ENCODE results near the gene FBXL19. TPM values are rescaled to one million over a fixed set of nuclear protein-coding genes. Genes with fewer than 3 reads are reported as not detected.

Gene FBXL19
- total and polyA plus RNA-seq, 2 of the 13 experiments (the other 11 are each of a cell fraction or from before 2014, with no cell fraction given): 6.0 to 13.7 TPM

DNA sequence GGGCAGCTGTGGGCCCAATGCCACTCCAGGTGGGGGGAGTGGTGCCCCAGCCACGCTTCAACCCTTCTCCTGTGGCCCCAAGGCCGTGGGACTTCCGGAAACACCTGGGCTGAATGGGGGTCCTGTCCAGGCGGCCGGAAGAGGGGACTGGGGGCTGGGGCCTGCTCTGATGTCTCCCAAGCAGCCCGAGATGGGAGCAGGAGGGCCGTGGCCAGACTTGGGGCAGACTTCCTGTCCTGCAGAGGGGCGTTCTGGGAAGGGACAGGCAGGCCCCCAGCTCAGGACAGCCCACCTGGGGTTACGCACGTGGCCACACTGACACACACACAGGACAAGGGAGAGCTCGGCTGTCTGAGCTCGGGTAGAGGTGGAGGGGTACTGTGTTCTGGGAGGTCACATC, 66.7 kb downstream of the FBXL19 start:
- TF ChIP-seq, protein P1, sequence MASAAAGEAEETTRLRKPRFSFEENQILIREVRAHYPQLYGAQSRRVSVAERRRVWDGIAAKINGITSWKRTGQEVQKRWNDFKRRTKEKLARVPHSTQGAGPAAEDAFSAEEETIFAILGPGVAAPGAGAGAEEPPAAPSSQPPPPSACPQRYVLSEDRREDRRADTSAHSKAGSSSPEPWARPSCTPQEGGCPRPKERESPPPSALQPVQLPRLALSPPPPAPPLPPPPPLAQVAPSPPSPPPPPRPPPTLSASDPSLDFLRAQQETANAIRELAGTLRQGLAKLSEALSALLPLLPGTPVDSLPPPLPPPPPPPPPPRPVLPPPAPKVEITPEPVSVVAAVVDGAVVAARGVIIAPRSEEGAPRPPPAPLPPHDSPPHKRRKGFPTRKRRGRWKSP (CRISPR knock-in tag; IDR thresholded peaks at IDR 0.05): no peak
- TF ChIP-seq HNRNPUL1 (IDR thresholded peaks at IDR 0.05; ENCODE audit: low read depth, low read length): no peak
- TF ChIP-seq, protein P2, sequence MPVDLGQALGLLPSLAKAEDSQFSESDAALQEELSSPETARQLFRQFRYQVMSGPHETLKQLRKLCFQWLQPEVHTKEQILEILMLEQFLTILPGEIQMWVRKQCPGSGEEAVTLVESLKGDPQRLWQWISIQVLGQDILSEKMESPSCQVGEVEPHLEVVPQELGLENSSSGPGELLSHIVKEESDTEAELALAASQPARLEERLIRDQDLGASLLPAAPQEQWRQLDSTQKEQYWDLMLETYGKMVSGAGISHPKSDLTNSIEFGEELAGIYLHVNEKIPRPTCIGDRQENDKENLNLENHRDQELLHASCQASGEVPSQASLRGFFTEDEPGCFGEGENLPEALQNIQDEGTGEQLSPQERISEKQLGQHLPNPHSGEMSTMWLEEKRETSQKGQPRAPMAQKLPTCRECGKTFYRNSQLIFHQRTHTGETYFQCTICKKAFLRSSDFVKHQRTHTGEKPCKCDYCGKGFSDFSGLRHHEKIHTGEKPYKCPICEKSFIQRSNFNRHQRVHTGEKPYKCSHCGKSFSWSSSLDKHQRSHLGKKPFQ (CRISPR knock-in tag; IDR thresholded peaks at IDR 0.05; ENCODE audit: insufficient replicate concordance): no peak
- TF ChIP-seq BCL6 (CRISPR knock-in tag; IDR thresholded peaks at IDR 0.05): no peak
- TF ChIP-seq PTBP1 (IDR thresholded peaks at IDR 0.05; ENCODE audit: low read depth, low read length, poor library complexity, severe bottlenecking): no peak
- TF ChIP-seq MEF2D (CRISPR knock-in tag; IDR thresholded peaks at IDR 0.05): no peak
- TF ChIP-seq RBFOX2 (IDR thresholded peaks at IDR 0.05; ENCODE audit: low read depth, low read length): no peak
- TF ChIP-seq RFX5 (IDR thresholded peaks at IDR 0.05; ENCODE audit: low read depth, low read length): no peak
- no peak for TF ChIP-seq ZBTB42 (CRISPR knock-in tag; IDR thresholded peaks at IDR 0.05)
- TF ChIP-seq ZNF777 (CRISPR knock-in tag; IDR thresholded peaks at IDR 0.05): no peak
- no peak for TF ChIP-seq DPF2 (CRISPR knock-in tag; IDR thresholded peaks at IDR 0.05; ENCODE audit: borderline replicate concordance, low read depth)
- TF ChIP-seq, protein P3, sequence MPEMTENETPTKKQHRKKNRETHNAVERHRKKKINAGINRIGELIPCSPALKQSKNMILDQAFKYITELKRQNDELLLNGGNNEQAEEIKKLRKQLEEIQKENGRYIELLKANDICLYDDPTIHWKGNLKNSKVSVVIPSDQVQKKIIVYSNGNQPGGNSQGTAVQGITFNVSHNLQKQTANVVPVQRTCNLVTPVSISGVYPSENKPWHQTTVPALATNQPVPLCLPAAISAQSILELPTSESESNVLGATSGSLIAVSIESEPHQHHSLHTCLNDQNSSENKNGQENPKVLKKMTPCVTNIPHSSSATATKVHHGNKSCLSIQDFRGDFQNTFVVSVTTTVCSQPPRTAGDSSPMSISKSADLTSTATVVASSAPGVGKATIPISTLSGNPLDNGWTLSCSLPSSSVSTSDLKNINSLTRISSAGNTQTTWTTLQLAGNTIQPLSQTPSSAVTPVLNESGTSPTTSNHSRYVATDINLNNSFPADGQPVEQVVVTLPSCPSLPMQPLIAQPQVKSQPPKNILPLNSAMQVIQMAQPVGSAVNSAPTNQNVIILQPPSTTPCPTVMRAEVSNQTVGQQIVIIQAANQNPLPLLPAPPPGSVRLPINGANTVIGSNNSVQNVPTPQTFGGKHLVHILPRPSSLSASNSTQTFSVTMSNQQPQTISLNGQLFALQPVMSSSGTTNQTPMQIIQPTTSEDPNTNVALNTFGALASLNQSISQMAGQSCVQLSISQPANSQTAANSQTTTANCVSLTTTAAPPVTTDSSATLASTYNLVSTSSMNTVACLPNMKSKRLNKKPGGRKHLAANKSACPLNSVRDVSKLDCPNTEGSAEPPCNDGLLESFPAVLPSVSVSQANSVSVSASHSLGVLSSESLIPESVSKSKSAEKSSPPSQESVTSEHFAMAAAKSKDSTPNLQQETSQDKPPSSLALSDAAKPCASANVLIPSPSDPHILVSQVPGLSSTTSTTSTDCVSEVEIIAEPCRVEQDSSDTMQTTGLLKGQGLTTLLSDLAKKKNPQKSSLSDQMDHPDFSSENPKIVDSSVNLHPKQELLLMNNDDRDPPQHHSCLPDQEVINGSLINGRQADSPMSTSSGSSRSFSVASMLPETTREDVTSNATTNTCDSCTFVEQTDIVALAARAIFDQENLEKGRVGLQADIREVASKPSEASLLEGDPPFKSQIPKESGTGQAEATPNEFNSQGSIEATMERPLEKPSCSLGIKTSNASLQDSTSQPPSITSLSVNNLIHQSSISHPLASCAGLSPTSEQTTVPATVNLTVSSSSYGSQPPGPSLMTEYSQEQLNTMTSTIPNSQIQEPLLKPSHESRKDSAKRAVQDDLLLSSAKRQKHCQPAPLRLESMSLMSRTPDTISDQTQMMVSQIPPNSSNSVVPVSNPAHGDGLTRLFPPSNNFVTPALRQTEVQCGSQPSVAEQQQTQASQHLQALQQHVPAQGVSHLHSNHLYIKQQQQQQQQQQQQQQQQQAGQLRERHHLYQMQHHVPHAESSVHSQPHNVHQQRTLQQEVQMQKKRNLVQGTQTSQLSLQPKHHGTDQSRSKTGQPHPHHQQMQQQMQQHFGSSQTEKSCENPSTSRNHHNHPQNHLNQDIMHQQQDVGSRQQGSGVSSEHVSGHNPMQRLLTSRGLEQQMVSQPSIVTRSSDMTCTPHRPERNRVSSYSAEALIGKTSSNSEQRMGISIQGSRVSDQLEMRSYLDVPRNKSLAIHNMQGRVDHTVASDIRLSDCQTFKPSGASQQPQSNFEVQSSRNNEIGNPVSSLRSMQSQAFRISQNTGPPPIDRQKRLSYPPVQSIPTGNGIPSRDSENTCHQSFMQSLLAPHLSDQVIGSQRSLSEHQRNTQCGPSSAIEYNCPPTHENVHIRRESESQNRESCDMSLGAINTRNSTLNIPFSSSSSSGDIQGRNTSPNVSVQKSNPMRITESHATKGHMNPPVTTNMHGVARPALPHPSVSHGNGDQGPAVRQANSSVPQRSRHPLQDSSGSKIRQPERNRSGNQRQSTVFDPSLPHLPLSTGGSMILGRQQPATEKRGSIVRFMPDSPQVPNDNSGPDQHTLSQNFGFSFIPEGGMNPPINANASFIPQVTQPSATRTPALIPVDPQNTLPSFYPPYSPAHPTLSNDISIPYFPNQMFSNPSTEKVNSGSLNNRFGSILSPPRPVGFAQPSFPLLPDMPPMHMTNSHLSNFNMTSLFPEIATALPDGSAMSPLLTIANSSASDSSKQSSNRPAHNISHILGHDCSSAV (CRISPR knock-in tag; IDR thresholded peaks at IDR 0.05; ENCODE audit: borderline replicate concordance): no peak
- no peak for TF ChIP-seq ARID2 (CRISPR knock-in tag; IDR thresholded peaks at IDR 0.05; ENCODE audit: borderline replicate concordance)
- no peak for TF ChIP-seq PCBP2 (optimal IDR thresholded peaks at IDR 0.05; ENCODE audit: low read depth, low read length, poor library complexity, severe bottlenecking)
- no peak for TF ChIP-seq ZKSCAN5 (CRISPR knock-in tag; IDR thresholded peaks at IDR 0.05)
- no peaks in the 10 kb centered on the region for H3K79me2 ChIP-seq (ENCODE audit: insufficient read depth, low read length)
- no peak overlapping the region for H3K27ac ChIP-seq (ENCODE audit: extremely low read length, insufficient read depth, low read length)
- no peak for FAIRE-seq
- no peaks in the 10 kb centered on the region for H3K27me3 ChIP-seq (ENCODE audit: control insufficient read depth in 1 of 2, insufficient read depth in 2 of 2, low read length in 2 of 2)
- no peak overlapping the region for H3K9ac ChIP-seq (ENCODE audit: insufficient read depth, low read depth, low read length)
- no TSS peak for BruUV-seq (replicated peaks)
- no peak overlapping the region for H3K4me2 ChIP-seq (ENCODE audit: low read depth, low read length)
- ChIA-PET POLR2A (interaction anchor here (1.0 kb wide), 1 partner anchor 150 kb away, joined by 3 read pairs; no protein-coding TSS in a partner anchor), CTCF (ENCODE audit: low intra/inter-chr PET ratio, low total read pairs) (no interaction called here)
- H3K9me3 ChIP-seq (ENCODE audit: low read length): no peaks in the 10 kb centered on the region
- H3K4me1 ChIP-seq (ENCODE audit: insufficient read depth, low read length): peaks cover 62% of the 10 kb centered on the region
- H2AFZ ChIP-seq (ENCODE audit: low read length): no peak overlapping the region
- H3K4me3 ChIP-seq (replicated peaks in 1 of 3; ENCODE audit: insufficient read depth in 1 of 3, low read depth in 2 of 3, low read length in 3 of 3): no peak overlapping the region
- WGBS (ENCODE audit: low lambda C conversion rate): 78% methylated on average over 12 of the region's 12 CpGs
- H3K36me3 ChIP-seq (replicated peaks in 1 of 2; ENCODE audit: control insufficient read depth in 1 of 2, insufficient read depth in 2 of 2, low read length in 2 of 2): no peaks in the 10 kb centered on the region
- intact Hi-C loops (cut with micrococcal nuclease; ENCODE audit: unreplicated experiment): no loop called here
- no peaks in the 10 kb centered on the region for H4K20me1 ChIP-seq (ENCODE audit: insufficient read depth, low read length)
- no peak for ATAC-seq
- in situ Hi-C loops (cut with HindIII; ENCODE audit: extremely low pct_ligation_motif_present, low pct_unique_long_range_greater_than_20kb): loop anchor here (5.0 to 25.0 kb wide), 3 partner anchors 467 to 885 kb away; partner anchors contain the start of genes ARMC5 and ZNF267
- no peak for DNase-seq (ENCODE audit: low spot score)

All from HepG2 (cell line).